ENCODE results near the gene SDCBP2.
"Not testable (repeated sequence)": the region's sequence is repeated elsewhere in the genome, so short reads cannot be mapped to it uniquely, and the experiment has no call there.

SDCBP2 gene

GRCh38 chr20:1357921-1358671 is 29.2 kb upstream of the SDCBP2 start:
- peak in 1 of 5 donors; percentile 85 for DNase-seq

- no peak for DNase-seq
Measured at GRCh38 chr20:1353956-1354355, 25.0 kb upstream of the SDCBP2 start.

GRCh38 chr20:1346315-1346969 is 17.5 kb upstream of the SDCBP2 start:
- no peak for DNase-seq

GRCh38 chr20:1345756-1346093 is 16.8 kb upstream of the SDCBP2 start:
- no peak for DNase-seq

- DNase-seq = no peak
Measured at GRCh38 chr20:1345030-1345755, 16.3 kb upstream of the SDCBP2 start.

- DNase-seq = not testable (repeated sequence)
Measured at GRCh38 chr20:1343446-1344124, 14.6 kb upstream of the SDCBP2 start.

- DNase-seq = no peak
Measured at GRCh38 chr20:1341561-1342265, 12.8 kb upstream of the SDCBP2 start.

- DNase-seq = no peak
Measured at GRCh38 chr20:1338801-1339200, 9.9 kb upstream of the SDCBP2 start.

GRCh38 chr20:1338096-1338495 is 9.2 kb upstream of the SDCBP2 start:
- no peak for DNase-seq

GRCh38 chr20:1337441-1337840 is 8.5 kb upstream of the SDCBP2 start:
- no peak for DNase-seq

GRCh38 chr20:1336699-1337367 is 7.9 kb upstream of the SDCBP2 start:
- no peak for DNase-seq

- no peak for DNase-seq
Measured at GRCh38 chr20:1335961-1336698, 7.2 kb upstream of the SDCBP2 start.

- DNase-seq = no peak
Measured at GRCh38 chr20:1334761-1335160, 5.8 kb upstream of the SDCBP2 start.

- DNase-seq = no peak
Measured at GRCh38 chr20:1334370-1334731, 5.4 kb upstream of the SDCBP2 start.

- no peak for DNase-seq
Measured at GRCh38 chr20:1333462-1334369, 4.8 kb upstream of the SDCBP2 start.

- no peak for DNase-seq
Measured at GRCh38 chr20:1332749-1333300, 3.9 kb upstream of the SDCBP2 start.

- DNase-seq = no peak
Measured at GRCh38 chr20:1331801-1332453, 3.0 kb upstream of the SDCBP2 start.

- no peak for DNase-seq
Measured at GRCh38 chr20:1331101-1331500, 2.2 kb upstream of the SDCBP2 start.

GRCh38 chr20:1330075-1330830 is 1.3 kb upstream of the SDCBP2 start:
- DNase-seq = peak in 3 of 5 donors; percentile 24 to 70 (median 42)

Measured in T-helper 1 cell (primary cell).